Osteoblast (primary cell): ENCODE data around the gene UBE2E2. TPM values are rescaled to one million over a fixed set of nuclear protein-coding genes. Genes with fewer than 3 reads are reported as not detected.
"Not testable (repeated sequence)": the region's sequence is repeated elsewhere in the genome, so short reads cannot be mapped to it uniquely, and the experiment has no call there.

Experiments
- DNase-seq: peaks from one replicate; pipeline ENCODE4 v3.0.0; 2011; ENCODE audit warnings: low spot score, mixed read lengths; ENCODE audit not compliant: insufficient read length; ENCODE audit errors: missing footprints
- H2AFZ ChIP-seq: 2 replicates; pipeline ENCODE4 v1.6.0; 2011; ENCODE audit warnings: mild to moderate bottlenecking, low read length
- H3K27ac ChIP-seq: 2 replicates; pipeline ENCODE4 v1.5.1; 2011; ENCODE audit warnings: mild to moderate bottlenecking, low read depth, low read length, moderate library complexity
- H3K27me3 ChIP-seq: 2 replicates; pipeline ENCODE4 v1.6.0; 2012; ENCODE audit warnings: mild to moderate bottlenecking, control low read depth, inconsistent platforms, low read length, moderate library complexity; ENCODE audit not compliant: insufficient read depth
- H3K36me3 ChIP-seq: 2 replicates; pipeline ENCODE4 v1.5.1; 2011; ENCODE audit warnings: mild to moderate bottlenecking, low read length, control low read depth, moderate library complexity; ENCODE audit not compliant: insufficient read depth
- H3K4me1 ChIP-seq: 2 replicates; pipeline ENCODE4 v1.5.1; 2011; ENCODE audit warnings: mild to moderate bottlenecking, low read length, control low read depth, moderate library complexity; ENCODE audit not compliant: insufficient read depth
- H3K4me2 ChIP-seq: 2 replicates; pipeline ENCODE4 v1.6.0; 2011; ENCODE audit warnings: mild to moderate bottlenecking, low read length; ENCODE audit not compliant: insufficient read depth
- H3K4me3 ChIP-seq: fragments of 200-600 bp; sonication (generic); 3 replicates; pipeline ENCODE4 v1.5.1; 2012; ENCODE audit warnings: mild to moderate bottlenecking, low read length, inconsistent platforms; ENCODE audit not compliant: insufficient read depth
- H3K79me2 ChIP-seq: 2 replicates; pipeline ENCODE4 v1.6.0; 2012; ENCODE audit warnings: mild to moderate bottlenecking, low read length, control low read depth, inconsistent platforms; ENCODE audit not compliant: insufficient read depth
- H3K9me3 ChIP-seq: 2 replicates; pipeline ENCODE4 v1.5.1; 2011; ENCODE audit warnings: low read depth, low read length, control low read depth
- H4K20me1 ChIP-seq: 2 replicates; pipeline ENCODE4 v1.6.0; 2012; ENCODE audit warnings: mild to moderate bottlenecking, low read length, control low read depth; ENCODE audit not compliant: insufficient read depth
- CTCF ChIP-seq: IDR thresholded peaks from 2 replicates; pipeline ENCODE4 v1.5.1; 2011; ENCODE audit warnings: mild to moderate bottlenecking, low read depth, low read length, moderate library complexity; ENCODE audit errors: extremely low read depth
- total RNA-seq: library from RNA; depleted of rRNA; stranded (reverse); fragments of >200 nt; gene quantifications from 2 replicates; pipeline ENCODE4 v1.2.3, GENCODE V29; 2012

UBE2E2 gene
- total RNA-seq, 1 donor: 49.6 TPM

GRCh38 chr3:23343509-23343908, 140.4 kb downstream of the UBE2E2 start:
- no peak for TF ChIP-seq CTCF
- Histone ChIP-seq H3K4me3 (no peak overlapping the region), H3K79me2 (peaks cover 2% of the 10 kb centered on the region), H3K9me3 (no peaks in the 10 kb centered on the region), H3K4me2 (no peak overlapping the region), H3K36me3 (no peaks in the 10 kb centered on the region), H3K27me3 (no peaks in the 10 kb centered on the region), H3K27ac (no peak overlapping the region), H4K20me1 (peaks cover 2% of the 10 kb centered on the region), H3K4me1 (no peaks in the 10 kb centered on the region), H2AFZ (no peak overlapping the region)
- peak; percentile 41 for DNase-seq

GRCh38 chr3:23344886-23345285, 141.8 kb downstream of the UBE2E2 start:
- H3K79me2 ChIP-seq: peaks cover 2% of the 10 kb centered on the region
- no peaks in the 10 kb centered on the region for H3K36me3 ChIP-seq
- no peak overlapping the region for H3K4me2 ChIP-seq
- H3K4me3 ChIP-seq: no peak overlapping the region
- H4K20me1 ChIP-seq: peaks cover 2% of the 10 kb centered on the region
- no peak overlapping the region for H3K27ac ChIP-seq
- TF ChIP-seq CTCF: no peak
- H3K27me3 ChIP-seq: no peaks in the 10 kb centered on the region
- no peaks in the 10 kb centered on the region for H3K9me3 ChIP-seq
- DNase-seq: no peak
- H2AFZ ChIP-seq: no peak overlapping the region
- no peaks in the 10 kb centered on the region for H3K4me1 ChIP-seq

GRCh38 chr3:23349444-23349843, 146.3 kb downstream of the UBE2E2 start:
- not testable (repeated sequence) for H3K79me2 ChIP-seq, H4K20me1 ChIP-seq, H3K36me3 ChIP-seq, H3K27ac ChIP-seq, H3K27me3 ChIP-seq, H3K9me3 ChIP-seq, H3K4me2 ChIP-seq, H3K4me1 ChIP-seq, H2AFZ ChIP-seq, H3K4me3 ChIP-seq, DNase-seq

- Histone ChIP-seq H4K20me1 (no peaks in the 10 kb centered on the region), H2AFZ (no peak overlapping the region), H3K36me3 (no peaks in the 10 kb centered on the region), H3K27me3 (no peaks in the 10 kb centered on the region), H3K4me3 (no peak overlapping the region), H3K79me2 (no peaks in the 10 kb centered on the region), H3K4me1 (no peaks in the 10 kb centered on the region), H3K27ac (no peak overlapping the region), H3K4me2 (no peak overlapping the region), H3K9me3 (no peaks in the 10 kb centered on the region)
- no peak for DNase-seq
- no peak for TF ChIP-seq CTCF
These were observed 153.0 kb downstream of the UBE2E2 start for GRCh38 chr3:23356169-23356568.
